Neural cell (in vitro differentiated cells): ENCODE results near the gene RETN.

Source experiments
- EP300 ChIP-seq: fragments of 450-650 bp; conservative IDR thresholded peaks from 2 replicates; pipeline ENCODE4 v1.6.1; 2014; ENCODE audit warnings: antibody characterized with exemption, mild to moderate bottlenecking, moderate library complexity; ENCODE audit not compliant: poor library complexity, severe bottlenecking
- EZH2 ChIP-seq: fragments of 200-600, 300-800 bp; shearing (Covaris generic), sonication (generic); IDR thresholded peaks from 2 replicates; pipeline ENCODE4 v1.6.1; 2014; ENCODE audit warnings: antibody characterized with exemption, low read length, borderline replicate concordance, mild to moderate bottlenecking; ENCODE audit not compliant: insufficient read depth, poor library complexity, severe bottlenecking
- MXI1 ChIP-seq: fragments of 450-650 bp; conservative IDR thresholded peaks from 2 replicates; pipeline ENCODE4 v1.6.1; 2014; ENCODE audit warnings: antibody characterized with exemption, mild to moderate bottlenecking; ENCODE audit not compliant: poor library complexity, severe bottlenecking
- POLR2AphosphoS5 ChIP-seq: IDR thresholded peaks from 2 replicates; pipeline ENCODE4 v1.6.1; 2012
- RAD21 ChIP-seq: fragments of 450-650 bp; conservative IDR thresholded peaks from 2 replicates; pipeline ENCODE4 v1.6.1; 2014; ENCODE audit warnings: antibody characterized with exemption, mild to moderate bottlenecking, moderate library complexity
- REST ChIP-seq: IDR thresholded peaks from 2 replicates; pipeline ENCODE4 v1.6.1; 2012; ENCODE audit warnings: borderline replicate concordance
- SMC3 ChIP-seq: fragments of 450-650 bp; conservative IDR thresholded peaks from 2 replicates; pipeline ENCODE4 v1.6.1; 2014; ENCODE audit warnings: antibody characterized with exemption, mild to moderate bottlenecking, moderate library complexity; ENCODE audit not compliant: poor library complexity
- TAF1 ChIP-seq: IDR thresholded peaks from 2 replicates; pipeline ENCODE4 v1.6.1; 2012; ENCODE audit warnings: low read depth
- TF ChIP-seq, protein P1 (sequence below): fragments of 450-650 bp; IDR thresholded peaks from 2 replicates; pipeline ENCODE4 v1.5.1; 2014; ENCODE audit warnings: antibody characterized with exemption, mild to moderate bottlenecking, moderate library complexity; ENCODE audit not compliant: poor library complexity, severe bottlenecking

- TF ChIP-seq POLR2AphosphoS5 (no peak), REST (no peak), RAD21 (no peak), EZH2 (no peak), EP300 (no peak), SMC3 (no peak), TAF1 (no peak), MXI1 (no peak)
- TF ChIP-seq, protein P1, sequence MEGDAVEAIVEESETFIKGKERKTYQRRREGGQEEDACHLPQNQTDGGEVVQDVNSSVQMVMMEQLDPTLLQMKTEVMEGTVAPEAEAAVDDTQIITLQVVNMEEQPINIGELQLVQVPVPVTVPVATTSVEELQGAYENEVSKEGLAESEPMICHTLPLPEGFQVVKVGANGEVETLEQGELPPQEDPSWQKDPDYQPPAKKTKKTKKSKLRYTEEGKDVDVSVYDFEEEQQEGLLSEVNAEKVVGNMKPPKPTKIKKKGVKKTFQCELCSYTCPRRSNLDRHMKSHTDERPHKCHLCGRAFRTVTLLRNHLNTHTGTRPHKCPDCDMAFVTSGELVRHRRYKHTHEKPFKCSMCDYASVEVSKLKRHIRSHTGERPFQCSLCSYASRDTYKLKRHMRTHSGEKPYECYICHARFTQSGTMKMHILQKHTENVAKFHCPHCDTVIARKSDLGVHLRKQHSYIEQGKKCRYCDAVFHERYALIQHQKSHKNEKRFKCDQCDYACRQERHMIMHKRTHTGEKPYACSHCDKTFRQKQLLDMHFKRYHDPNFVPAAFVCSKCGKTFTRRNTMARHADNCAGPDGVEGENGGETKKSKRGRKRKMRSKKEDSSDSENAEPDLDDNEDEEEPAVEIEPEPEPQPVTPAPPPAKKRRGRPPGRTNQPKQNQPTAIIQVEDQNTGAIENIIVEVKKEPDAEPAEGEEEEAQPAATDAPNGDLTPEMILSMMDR = no peak
These were observed 33.2 kb upstream of the RETN start for GRCh38 chr19:7635670-7636069.
